Measurements from ENCODE around the gene LRPPRC. TPM values are rescaled to one million over a fixed set of nuclear protein-coding genes. Genes with fewer than 3 reads are reported as not detected.
A peak's percentile ranks its signal among the peaks of the same experiment; 100 is the strongest.

LRPPRC gene
- total RNA-seq, 6 experiments from 2014 or later, result 39.6 to 53.8 (median 45.5) TPM

- Histone ChIP-seq H3K36me3 (peaks cover 0 to 48% (median 17%) of the 10 kb centered on the region in 4 donors), H3K4me3 (no peak overlapping the region), H3K27me3 (no peaks in the 10 kb centered on the region), H3K27ac (no peak overlapping the region), H3K9me3 (no peaks in the 10 kb centered on the region), H3K4me1 (no peaks in the 10 kb centered on the region)
- DNase-seq, result no peak
- peak in 2 of 4 donors; percentile 6 to 7 for ATAC-seq
- intact Hi-C loops (cut with DNase I), result no loop called here
- TF ChIP-seq CTCF (IDR thresholded peaks at IDR 0.05) (no peak), POLR2A (IDR thresholded peaks at IDR 0.05) (no peak)
- 66% methylated on average over 10 of the region's 12 CpGs for WGBS (ENCODE audit: insufficient coverage, low coverage, low lambda C conversion rate, missing lambda C conversion rate)
Observed at GRCh38 chr2:43872151-43872550, 123.6 kb downstream of the LRPPRC start.

DNA sequence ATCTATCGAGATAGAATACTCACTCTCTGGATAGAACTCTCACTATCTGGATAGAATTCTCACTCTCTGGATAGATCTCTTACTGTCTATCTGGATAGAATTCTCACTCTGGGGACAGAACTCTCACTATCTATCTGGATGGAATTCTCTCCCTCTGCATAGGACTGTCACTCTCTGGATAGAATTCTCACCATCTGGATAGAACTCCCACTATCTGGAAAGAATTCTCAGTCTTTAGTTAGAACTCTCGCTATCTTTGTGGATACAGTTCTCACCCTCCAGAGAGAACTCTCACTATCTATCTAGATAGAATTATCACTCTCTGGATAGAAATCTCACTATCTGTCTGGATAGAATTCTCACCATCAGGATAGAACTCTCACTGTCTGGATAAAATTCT, 140.5 kb downstream of the LRPPRC start:
- Histone ChIP-seq H3K27ac (no peak overlapping the region), H3K4me1 (peaks cover 0 to 17% (median 0%) of the 10 kb centered on the region in 4 donors), H3K36me3 (peaks cover 0 to 89% (median 15%) of the 10 kb centered on the region in 4 donors), H3K27me3 (no peaks in the 10 kb centered on the region), H3K4me3 (no peak overlapping the region), H3K9me3 (no peaks in the 10 kb centered on the region)
- intact Hi-C loops (cut with DNase I), result no loop called here
- no peak for DNase-seq
- no peak for TF ChIP-seq CTCF (IDR thresholded peaks at IDR 0.05)
- no peak for TF ChIP-seq POLR2A (IDR thresholded peaks at IDR 0.05)
- no peak for ATAC-seq
- WGBS (ENCODE audit: insufficient coverage, low coverage, low lambda C conversion rate, missing lambda C conversion rate), result 82% methylated on average over 2 of the region's 2 CpGs

DNA sequence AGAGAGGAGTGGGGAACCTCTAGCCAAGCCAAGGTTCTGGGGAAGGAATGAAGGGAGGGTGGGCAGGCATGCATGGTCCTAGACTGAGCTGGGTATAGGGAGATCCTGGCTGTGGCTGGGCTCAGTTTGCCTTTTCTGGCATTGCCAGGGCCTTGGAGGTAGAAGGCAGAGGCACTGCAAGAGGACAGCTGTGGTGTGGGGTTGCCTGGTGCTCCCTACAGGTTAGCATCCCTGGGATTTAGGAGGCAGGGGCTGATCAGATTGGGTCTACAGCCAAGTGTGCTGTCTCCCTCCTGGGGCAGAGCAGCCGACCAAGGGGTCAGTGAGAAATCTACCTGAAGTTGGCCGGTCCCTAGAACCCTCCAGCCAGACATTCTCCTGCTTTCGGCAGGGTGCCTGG, 141.1 kb downstream of the LRPPRC start:
- H3K4me3 ChIP-seq, result no peak overlapping the region
- H3K4me1 ChIP-seq, result peaks cover 0 to 18% (median 0%) of the 10 kb centered on the region in 4 donors
- intact Hi-C loops (cut with DNase I), result no loop called here
- peak overlapping the region in 1 of 3 donors; percentile 24 for H3K27ac ChIP-seq
- no peaks in the 10 kb centered on the region for H3K27me3 ChIP-seq
- ATAC-seq (peak in 1 of 4 donors; percentile 6), DNase-seq (no peak)
- no peaks in the 10 kb centered on the region for H3K9me3 ChIP-seq
- TF ChIP-seq POLR2A (IDR thresholded peaks at IDR 0.05) (no peak), CTCF (IDR thresholded peaks at IDR 0.05) (no peak)
- 100% methylated on average over 1 of the region's 3 CpGs for WGBS (ENCODE audit: insufficient coverage, low coverage, low lambda C conversion rate, missing lambda C conversion rate)
- peaks cover 0 to 89% (median 15%) of the 10 kb centered on the region in 4 donors for H3K36me3 ChIP-seq

GRCh38 chr2:43853141-43854081, 142.4 kb downstream of the LRPPRC start:
- Histone ChIP-seq H3K36me3 (peaks cover 0 to 86% (median 13%) of the 10 kb centered on the region in 4 donors), H3K4me1 (peaks cover 0 to 23% (median under 1%) of the 10 kb centered on the region in 4 donors), H3K9me3 (no peaks in the 10 kb centered on the region), H3K4me3 (no peak overlapping the region), H3K27me3 (no peaks in the 10 kb centered on the region), H3K27ac (peak overlapping the region in 1 of 3 donors; percentile 24)
- TF ChIP-seq POLR2A (IDR thresholded peaks at IDR 0.05), result no peak
- TF ChIP-seq CTCF (IDR thresholded peaks at IDR 0.05), result no peak
- 37% methylated on average over 5 of the region's 10 CpGs for WGBS (ENCODE audit: insufficient coverage, low coverage, low lambda C conversion rate, missing lambda C conversion rate)
- DNase-seq (peak in 1 of 3 donors; percentile 89), ATAC-seq (peak; percentile 55 to 90 (median 58))
- intact Hi-C loops (cut with DNase I), result no loop called here

All from right lobe of liver (tissue), 6 donors.